ENCODE results near the gene CCNL1.
"Not testable (repeated sequence)": the region's sequence is repeated elsewhere in the genome, so short reads cannot be mapped to it uniquely, and the experiment has no call there.

CCNL1 gene
- total RNA-seq, result 225 to 2,813 (median 407) reads per million in 3 experiments

- peak; percentile 96 for DNase-seq
These were observed at the start of gene CCNL1 for GRCh38 chr3:157159762-157160657. CCNL1 (minus strand) TSS chr3:157160147; CDS start chr3:157160094, 53 bp downstream.

- DNase-seq, result no peak
These were observed 44.9 kb upstream of the CCNL1 start for GRCh38 chr3:157204880-157205279.

- DNase-seq, result no peak
These were observed 44.5 kb upstream of the CCNL1 start for GRCh38 chr3:157204431-157204830.

GRCh38 chr3:157201648-157202278 lies 41.8 kb upstream of the CCNL1 start:
- DNase-seq, result no peak

- no peak for DNase-seq
These were observed 39.9 kb upstream of the CCNL1 start for GRCh38 chr3:157199841-157200240.

DNA sequence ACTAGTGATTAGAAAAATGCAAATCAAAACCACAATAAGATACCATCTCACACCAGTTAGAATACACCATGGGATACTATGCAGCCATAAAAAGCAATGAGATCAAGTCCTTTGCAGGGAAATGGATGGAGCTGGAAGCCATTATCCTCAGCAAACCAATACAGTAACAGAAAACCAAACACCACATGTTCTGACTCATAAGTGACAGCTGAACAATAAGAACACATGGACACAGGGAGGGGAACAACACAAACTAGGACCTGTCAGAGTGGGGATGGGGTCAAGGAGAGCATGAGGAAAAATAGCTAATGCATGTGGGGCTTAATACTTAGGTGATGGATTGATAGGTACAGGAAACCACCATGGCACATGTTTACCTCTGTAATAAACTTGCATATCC lies 36.0 kb upstream of the CCNL1 start:
- DNase-seq, result no peak

DNA sequence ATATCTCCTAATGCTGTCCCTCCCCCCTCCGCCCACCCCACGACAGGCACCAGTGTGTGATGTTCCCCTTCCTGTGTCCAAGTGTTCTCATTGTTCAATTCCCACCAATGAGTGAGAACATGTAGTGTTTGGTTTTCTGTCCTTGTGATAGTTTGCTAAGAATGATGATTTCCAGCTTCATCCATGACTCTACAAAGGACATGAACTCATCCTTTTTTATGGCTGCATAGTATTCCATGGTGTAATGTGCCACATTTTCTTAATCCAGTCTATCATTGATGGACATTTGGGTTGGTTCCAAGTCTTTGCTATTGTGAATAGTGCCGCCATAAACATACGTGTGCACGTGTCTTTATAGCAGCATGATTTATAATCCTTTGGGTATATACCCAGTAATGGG lies 31.2 kb upstream of the CCNL1 start:
- DNase-seq, result not testable (repeated sequence)

- no peak for DNase-seq
These were observed 30.5 kb upstream of the CCNL1 start for GRCh38 chr3:157190380-157190872.

DNA sequence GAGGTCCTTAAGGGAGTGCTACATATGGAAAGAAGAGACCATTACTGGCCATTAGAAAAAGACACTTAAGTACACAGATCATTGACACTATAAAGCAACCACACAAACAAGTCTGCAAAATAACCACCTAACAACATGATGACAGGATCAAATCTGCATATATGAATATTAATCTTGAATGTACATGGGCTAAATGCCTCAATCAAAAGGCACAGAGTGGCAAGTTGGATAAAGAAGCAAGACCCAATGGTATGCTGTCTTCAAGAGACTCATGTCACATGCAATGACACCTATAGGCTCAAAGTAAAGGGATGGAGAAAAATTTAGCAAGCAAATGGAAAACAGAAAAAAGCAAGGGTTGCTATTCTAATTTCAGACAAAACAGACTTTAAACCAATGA lies 28.4 kb upstream of the CCNL1 start:
- no peak for DNase-seq

DNA sequence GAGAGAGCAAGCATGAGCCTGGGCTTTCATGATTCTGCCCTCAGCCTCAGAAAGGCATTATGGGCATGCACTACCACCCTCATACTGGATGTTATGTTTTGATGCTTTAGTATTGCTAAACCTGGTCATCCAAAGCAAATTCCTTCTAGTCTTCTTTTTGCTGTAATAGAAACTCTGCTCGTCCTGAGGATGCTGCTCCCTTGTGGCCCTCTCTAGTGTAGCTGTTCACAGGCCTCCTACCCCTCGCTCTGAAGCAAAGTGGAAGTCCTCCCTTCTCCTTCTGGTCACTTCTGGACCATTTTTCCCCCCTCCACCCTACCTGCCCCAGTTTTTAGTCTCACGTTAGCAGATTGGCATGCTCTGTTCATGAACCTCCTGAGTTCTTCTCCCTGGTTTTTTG lies 22.9 kb upstream of the CCNL1 start:
- DNase-seq, result no peak

- no peak for DNase-seq
These were observed 20.3 kb upstream of the CCNL1 start for GRCh38 chr3:157180262-157180661.

DNA sequence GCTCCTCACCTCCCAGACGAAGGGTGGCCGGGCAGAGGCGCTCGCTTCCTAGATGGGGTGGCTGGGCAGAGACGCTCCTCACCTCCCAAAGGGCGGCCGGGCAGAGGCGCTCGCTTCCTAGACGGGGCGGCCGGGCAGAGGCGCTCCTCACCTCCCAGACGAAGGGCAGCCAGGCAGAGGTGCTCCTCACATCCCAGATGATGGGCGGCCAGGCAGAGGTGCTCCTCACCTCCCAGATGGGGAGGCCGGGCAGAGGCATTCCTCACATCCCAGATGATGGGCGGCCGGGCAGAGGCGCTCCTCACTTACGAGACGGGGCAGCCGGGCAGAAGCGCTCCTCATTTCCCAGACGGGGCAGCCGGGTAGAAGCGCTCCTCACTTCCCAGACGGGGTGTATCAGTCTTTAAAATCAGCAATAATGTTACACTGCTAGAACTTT lies 19.4 kb upstream of the CCNL1 start:
- DNase-seq, result no peak

- DNase-seq, result not testable (repeated sequence)
These were observed 18.8 kb upstream of the CCNL1 start for GRCh38 chr3:157178503-157179364.

GRCh38 chr3:157177801-157178453 lies 18.0 kb upstream of the CCNL1 start:
- not testable (repeated sequence) for DNase-seq

DNA sequence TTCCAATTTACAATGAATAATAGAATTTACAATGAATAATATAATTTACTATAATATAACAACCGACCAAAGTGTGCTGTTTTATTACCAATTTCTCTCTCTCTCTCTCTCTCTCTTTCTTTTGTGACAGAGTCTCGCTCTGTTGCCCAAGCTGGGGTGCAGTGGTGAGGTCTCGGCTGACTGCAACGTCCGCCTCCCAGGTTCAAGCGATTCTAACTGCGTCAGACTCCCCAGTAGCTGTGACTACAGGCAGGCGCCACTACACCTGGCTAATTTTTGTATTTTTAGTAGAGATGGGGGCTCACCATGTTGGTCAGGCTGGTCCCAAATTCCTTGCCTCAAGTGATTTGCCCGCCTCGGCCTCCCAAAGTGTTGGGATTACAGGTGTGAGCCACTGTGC lies 17.0 kb upstream of the CCNL1 start:
- DNase-seq, result no peak

- no peak for DNase-seq
These were observed 16.0 kb upstream of the CCNL1 start for GRCh38 chr3:157175691-157176507.

GRCh38 chr3:157174649-157175498 lies 14.9 kb upstream of the CCNL1 start:
- peak; percentile 99 for DNase-seq

DNA sequence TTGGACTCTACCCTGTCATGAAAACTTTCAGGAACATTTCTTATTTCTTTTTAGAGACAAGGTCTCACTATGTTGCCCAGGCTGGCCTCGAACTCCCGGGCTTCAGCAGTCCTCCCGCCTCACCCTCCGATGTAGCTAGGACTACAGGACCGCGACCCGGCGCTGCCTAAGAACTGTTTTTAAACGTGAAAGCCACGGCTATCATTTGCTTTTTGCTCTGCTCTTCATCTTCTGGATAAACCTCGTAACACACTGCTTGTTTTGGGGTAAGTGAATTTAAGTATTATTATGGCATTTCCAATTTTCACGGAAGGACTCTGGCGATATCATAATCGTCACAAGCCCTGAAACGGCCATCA lies 14.3 kb upstream of the CCNL1 start:
- DNase-seq, result no peak

- DNase-seq, result not testable (repeated sequence)
These were observed 13.4 kb upstream of the CCNL1 start for GRCh38 chr3:157173343-157173742.

- no peak for DNase-seq
These were observed 12.8 kb upstream of the CCNL1 start for GRCh38 chr3:157172746-157173145.

- DNase-seq, result no peak
These were observed 10.9 kb upstream of the CCNL1 start for GRCh38 chr3:157170861-157171260.
